GM19099 (cell line): ENCODE data around the gene CPNE6.

ENCODE experiments used
- POLR2A ChIP-seq: IDR thresholded peaks from 3 replicates; pipeline ENCODE4 v1.6.1; 2011; ENCODE audit warnings: low read depth; ENCODE audit not compliant: insufficient read length; ENCODE audit errors: extremely low read depth

Gene CPNE6

DNA sequence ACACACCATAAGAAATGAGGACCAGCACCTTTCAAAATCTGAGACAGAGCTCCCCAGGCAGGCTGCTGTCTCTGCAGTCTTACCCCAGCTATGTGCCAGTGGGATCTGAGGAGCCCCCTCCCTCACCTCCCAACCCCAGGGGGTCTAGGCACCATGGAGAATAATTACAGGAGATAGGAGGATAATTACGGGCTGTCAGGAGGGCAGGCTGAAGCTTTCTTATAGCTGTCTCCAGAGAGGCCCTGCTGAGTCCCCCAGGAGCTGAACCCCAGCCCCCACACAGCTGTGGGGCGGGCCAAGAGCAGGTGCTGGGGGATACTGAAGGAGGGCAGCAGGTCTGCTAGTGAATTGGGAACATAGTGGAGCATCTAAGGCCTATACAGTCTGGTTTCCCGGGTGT lies 6.8 kb downstream of the CPNE6 start:
- TF ChIP-seq POLR2A: no peak

DNA sequence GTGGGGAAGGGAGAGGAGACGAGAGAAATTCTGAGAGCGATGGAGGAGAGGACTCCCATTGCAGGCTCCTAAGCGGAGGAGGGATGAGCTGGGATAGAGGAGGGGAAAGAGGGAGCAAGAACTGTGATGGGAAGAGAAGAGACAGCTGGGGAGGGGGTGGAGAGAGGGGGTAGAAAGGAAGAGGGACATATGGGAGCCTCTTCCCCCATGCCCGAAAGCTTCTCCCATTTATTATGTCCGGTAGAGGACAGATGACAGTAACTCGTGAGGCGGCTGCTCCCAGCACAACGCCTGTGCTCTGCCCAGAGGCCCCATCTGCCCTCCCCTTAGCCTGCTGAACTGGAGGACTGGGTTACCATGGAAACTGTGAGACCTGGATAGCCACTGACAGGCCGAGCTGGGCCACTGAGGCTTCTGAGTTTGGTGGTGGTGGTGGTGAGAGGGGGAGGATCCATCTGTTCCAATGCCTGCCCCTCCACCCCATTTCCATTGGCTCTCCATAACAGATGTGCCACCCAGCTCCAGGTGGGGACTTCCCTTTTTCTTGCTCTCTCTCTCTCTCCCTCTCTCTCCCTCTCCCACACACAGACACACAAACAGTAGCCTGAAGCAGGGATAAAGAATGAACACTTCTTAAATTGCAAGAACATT lies 8.3 kb downstream of the CPNE6 start:
- TF ChIP-seq POLR2A: no peak

DNA sequence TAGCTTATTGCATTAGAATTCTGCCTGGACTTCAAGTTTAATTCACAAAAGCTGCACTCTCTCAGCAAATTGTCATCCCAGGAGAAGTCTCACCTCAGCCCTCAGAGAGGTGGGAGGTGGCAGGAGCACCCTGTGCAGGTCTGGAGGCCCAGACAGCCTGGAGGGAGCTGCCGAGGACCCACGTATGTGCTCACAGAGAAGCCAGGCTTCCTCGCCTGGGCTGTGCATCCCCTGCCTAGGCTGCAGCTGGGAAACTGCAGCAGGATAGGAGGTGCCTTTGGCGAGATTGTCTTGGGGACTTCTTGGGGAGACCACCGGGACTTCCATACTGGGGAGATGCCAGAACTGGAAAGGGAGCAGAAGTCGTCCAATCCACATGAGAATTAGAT lies 8.8 kb downstream of the CPNE6 start:
- TF ChIP-seq POLR2A: no peak

GRCh38 chr14:24080888-24081738 lies 9.8 kb downstream of the CPNE6 start:
- TF ChIP-seq POLR2A: peak; percentile 78

GRCh38 chr14:24081739-24082211 lies 10.4 kb downstream of the CPNE6 start:
- TF ChIP-seq POLR2A: no peak

DNA sequence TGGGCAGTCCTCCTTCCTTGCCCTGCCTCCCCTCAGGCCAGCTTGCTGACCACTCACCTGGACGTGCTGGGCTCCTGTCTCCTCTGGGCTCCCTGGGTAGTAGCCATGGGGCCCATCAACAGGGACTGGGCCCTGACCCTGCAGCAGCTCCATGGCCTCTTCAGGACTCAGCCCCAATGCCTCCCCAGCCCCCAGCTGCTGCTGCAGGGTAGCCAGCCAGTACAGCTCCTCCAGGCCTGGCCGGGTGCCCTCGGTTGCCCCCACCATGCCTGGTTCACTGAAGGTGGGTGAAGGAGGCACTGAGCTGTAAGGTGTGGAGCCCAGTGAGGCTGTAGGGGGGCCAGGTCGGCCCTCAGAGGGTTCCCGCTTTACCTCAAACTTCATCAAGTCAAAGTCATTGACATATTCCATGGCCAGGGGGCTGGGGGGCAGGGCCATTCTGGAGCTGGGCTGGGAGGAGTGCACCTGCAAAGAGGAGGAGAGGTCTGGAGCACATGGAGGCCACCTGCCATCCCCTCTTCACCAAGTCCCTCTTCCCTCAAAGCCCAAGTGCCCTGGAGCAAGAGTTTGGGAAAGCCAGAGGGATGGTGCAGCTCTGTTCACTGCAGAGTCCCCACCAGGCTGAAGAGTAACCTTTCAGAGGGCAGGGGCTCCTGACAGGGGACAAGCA lies 11.2 kb downstream of the CPNE6 start:
- TF ChIP-seq POLR2A: no peak

- no peak for TF ChIP-seq POLR2A
Measured at GRCh38 chr14:24083462-24083861, 12.1 kb downstream of the CPNE6 start.

GRCh38 chr14:24084440-24084839 lies 13.1 kb downstream of the CPNE6 start:
- TF ChIP-seq POLR2A: no peak

DNA sequence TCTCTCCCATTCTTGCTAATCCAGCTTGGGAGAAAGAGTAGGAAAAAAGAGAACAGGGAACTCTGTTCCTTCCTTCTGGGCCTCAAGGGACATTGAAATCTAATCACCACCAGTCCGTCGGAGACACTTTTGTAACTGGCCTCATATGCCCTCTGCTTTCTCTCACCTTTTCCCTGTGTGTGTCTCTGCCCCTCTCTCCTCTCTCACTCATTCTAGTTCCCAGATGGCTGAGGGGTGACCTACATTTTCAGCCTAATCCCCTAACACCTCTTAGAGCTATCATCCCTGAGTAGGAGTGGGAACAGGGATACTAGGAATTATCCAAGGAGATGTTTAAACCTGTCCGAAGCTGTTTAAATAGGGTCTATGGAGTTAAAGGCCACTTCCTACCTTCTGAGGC lies 13.9 kb downstream of the CPNE6 start:
- no peak for TF ChIP-seq POLR2A

- TF ChIP-seq POLR2A: no peak
Measured at GRCh38 chr14:24086193-24086955, 15.0 kb downstream of the CPNE6 start.

DNA sequence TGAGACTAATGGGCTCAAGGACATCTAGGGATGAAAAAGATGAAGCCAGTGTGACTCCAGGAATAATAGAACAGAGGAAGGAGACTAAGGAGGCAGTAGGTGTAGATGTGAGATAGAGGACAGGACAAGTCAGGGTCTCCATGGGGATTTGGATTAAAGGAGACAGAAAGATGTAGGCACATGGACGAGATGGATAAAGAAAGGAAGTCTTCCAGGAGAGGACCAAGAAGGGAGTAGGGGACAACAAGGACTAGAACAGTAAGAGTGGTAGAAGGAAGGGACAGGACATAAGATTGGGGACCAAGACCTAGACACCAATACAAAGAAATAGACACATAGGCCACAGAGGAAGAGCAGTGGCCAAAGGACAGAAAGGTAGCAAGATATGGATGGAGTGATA lies 15.6 kb downstream of the CPNE6 start:
- TF ChIP-seq POLR2A: no peak

DNA sequence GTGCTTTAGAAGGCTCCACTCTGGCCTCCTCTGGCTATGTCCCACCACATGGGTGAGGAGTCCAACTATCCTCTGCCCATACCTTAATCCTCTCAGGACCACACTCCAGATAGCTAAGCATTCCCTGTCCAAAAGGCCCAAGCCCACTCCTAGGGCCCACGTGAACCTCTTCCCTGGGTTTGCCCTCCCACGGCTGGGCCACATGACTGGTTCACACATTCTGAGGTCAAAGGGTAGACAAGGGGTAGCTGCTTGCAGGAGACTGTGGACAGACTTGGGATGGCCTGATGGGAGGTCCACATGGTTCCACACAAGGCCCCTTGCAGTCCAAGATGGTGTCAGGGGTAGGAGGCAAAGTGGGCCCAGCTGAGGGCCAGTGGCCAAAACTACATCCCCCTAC lies 16.7 kb downstream of the CPNE6 start:
- TF ChIP-seq POLR2A: no peak

DNA sequence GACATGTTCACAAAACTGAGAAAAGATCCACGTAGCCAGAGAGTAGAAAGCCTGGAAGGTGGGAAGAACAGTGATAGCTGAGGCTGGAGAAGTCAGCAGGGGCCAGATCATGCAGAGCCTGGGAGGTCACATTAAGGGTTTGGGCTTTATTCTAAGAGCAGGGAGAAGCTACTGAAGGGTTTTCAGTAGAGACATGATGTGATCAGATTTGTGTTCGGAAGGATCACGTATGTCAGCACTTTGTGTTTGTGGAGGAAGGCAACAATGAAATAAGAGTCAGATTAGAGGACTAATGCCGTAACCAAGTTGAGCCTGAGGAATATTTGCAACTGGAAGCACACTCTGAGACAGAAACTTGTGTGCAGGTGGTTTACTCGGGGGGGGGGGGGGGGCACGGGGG lies 18.5 kb downstream of the CPNE6 start:
- no peak for TF ChIP-seq POLR2A

DNA sequence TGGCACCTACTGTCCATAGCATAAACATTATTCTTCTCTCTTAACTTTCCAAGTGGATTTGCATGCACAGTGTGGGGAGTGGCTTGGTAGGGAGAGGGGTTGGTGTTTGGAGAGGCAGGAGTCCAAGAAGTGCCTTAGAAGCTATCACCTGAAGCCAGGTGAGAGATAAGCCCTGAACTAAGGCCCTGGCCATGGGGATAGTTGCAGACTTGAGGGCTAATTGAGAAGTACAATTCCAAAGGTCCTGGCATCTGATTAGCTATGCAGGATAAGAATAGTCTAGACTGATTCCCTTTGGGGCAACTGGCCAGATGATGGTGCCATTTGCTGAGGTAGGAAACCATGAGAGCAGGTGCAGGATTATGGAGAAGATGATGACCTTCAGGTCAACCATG lies 20.7 kb downstream of the CPNE6 start:
- TF ChIP-seq POLR2A: no peak
